ENCODE measurements around the gene BRINP3. TPM values are rescaled to one million over a fixed set of nuclear protein-coding genes. Genes with fewer than 3 reads are reported as not detected.

Gene BRINP3
- total and polyA plus RNA-seq, 2 experiments from 2014 or later, result not detected

- TF ChIP-seq STAT1 (IDR thresholded peaks at IDR 0.05; ENCODE audit: unreplicated experiment) (no peak), POLR2AphosphoS5 (IDR thresholded peaks at IDR 0.05; ENCODE audit: low read depth) (no peak)
Measured at GRCh38 chr1:190196020-190196419, 281.6 kb downstream of the BRINP3 start (continued).

GRCh38 chr1:190193508-190194115, 284.1 kb downstream of the BRINP3 start:
- H2AFZ ChIP-seq, result no peak overlapping the region
- no peak overlapping the region for H3K4me2 ChIP-seq
- Mint-ChIP-seq H3K4me3 (no peak overlapping the region), H3K27ac (no peak overlapping the region), H3K27me3 (ENCODE audit: insufficient read depth, low read depth, poor library complexity) (no peaks in the 10 kb centered on the region), H3K9me3 (no peaks in the 10 kb centered on the region; the same call in 2 of the 3 replicates), H3K36me3 (ENCODE audit: low read depth) (no peaks in the 10 kb centered on the region; the same call in 2 of the 3 replicates), H3K4me1 (peaks cover 10% of the 10 kb centered on the region; the same call in 2 of the 3 replicates)
- ATAC-seq (no peak), DNase-seq (ENCODE audit: low spot score) (no peak)
- no peaks in the 10 kb centered on the region for H3K4me1 ChIP-seq (ENCODE audit: insufficient read depth)
- H3K4me3 ChIP-seq, result no peak overlapping the region
- no peak for TF ChIP-seq ETS1 (IDR thresholded peaks at IDR 0.05)
- no peak for TF ChIP-seq ZNF331 (CRISPR knock-in tag; IDR thresholded peaks at IDR 0.05; ENCODE audit: low read depth)
- no peak for TF ChIP-seq REST (IDR thresholded peaks at IDR 0.05; ENCODE audit: unreplicated experiment)
- no peak for TF ChIP-seq CTCF (conservative IDR thresholded peaks at IDR 0.05; ENCODE audit: low read depth in 2 of 2)
- TF ChIP-seq JUNB (IDR thresholded peaks at IDR 0.05; ENCODE audit: unreplicated experiment), result no peak
- TF ChIP-seq POLR2AphosphoS5 (IDR thresholded peaks at IDR 0.05; ENCODE audit: low read depth), result no peak
- TF ChIP-seq STAT1 (IDR thresholded peaks at IDR 0.05; ENCODE audit: unreplicated experiment), result no peak
- no peak for TF ChIP-seq CREB1 (CRISPR knock-in tag; IDR thresholded peaks at IDR 0.05; ENCODE audit: low read depth)
- TF ChIP-seq ZNF462 (CRISPR knock-in tag; IDR thresholded peaks at IDR 0.05), result no peak
- no peak for TF ChIP-seq EZH2phosphoT487 (IDR thresholded peaks at IDR 0.05; ENCODE audit: unreplicated experiment)
- no peak for TF ChIP-seq NANOG (IDR thresholded peaks at IDR 0.05; ENCODE audit: borderline replicate concordance)
- H3K79me2 ChIP-seq (replicated peaks; ENCODE audit: insufficient read depth), result no peaks in the 10 kb centered on the region
- no peaks in the 10 kb centered on the region for H4K20me1 ChIP-seq (replicated peaks; ENCODE audit: insufficient read depth)
- no peaks in the 10 kb centered on the region for H3K27me3 ChIP-seq (ENCODE audit: insufficient read depth)
- H3K36me3 ChIP-seq (ENCODE audit: insufficient read depth), result no peaks in the 10 kb centered on the region
- no peak overlapping the region for H3K27ac ChIP-seq (ENCODE audit: low read depth)
- H3F3A ChIP-seq (replicated peaks; ENCODE audit: low read depth), result no peaks in the 10 kb centered on the region
- H3K9me2 ChIP-seq (ENCODE audit: insufficient read depth), result peaks cover 3% of the 10 kb centered on the region; the same call in 1 of the 2 replicates
